Fibroblast of pulmonary artery (primary cell): ENCODE results near the gene SIK1.
"Not testable (repeated sequence)": the region's sequence is repeated elsewhere in the genome, so short reads cannot be mapped to it uniquely, and the experiment has no call there.

Experiments
- DNase-seq: peaks from one replicate; pipeline ENCODE4 v3.0.0-alpha.2; 2010; ENCODE audit warnings: low read depth
- H3K4me3 ChIP-seq: replicated peaks from 2 replicates; pipeline ENCODE4 v1.5.1; 2011; ENCODE audit warnings: low read depth, mild to moderate bottlenecking, control low read depth, low read length, moderate library complexity

Gene SIK1

GRCh38 chr21:43446277-43446932, 19.5 kb upstream of the SIK1 start:
- DNase-seq, H3K4me3 ChIP-seq: not testable (repeated sequence)

- not testable (repeated sequence) for H3K4me3 ChIP-seq, DNase-seq
Measured at GRCh38 chr21:43444524-43444923, 17.6 kb upstream of the SIK1 start.

- not testable (repeated sequence) for DNase-seq, H3K4me3 ChIP-seq
Measured at GRCh38 chr21:43442571-43442970, 15.6 kb upstream of the SIK1 start.

DNA sequence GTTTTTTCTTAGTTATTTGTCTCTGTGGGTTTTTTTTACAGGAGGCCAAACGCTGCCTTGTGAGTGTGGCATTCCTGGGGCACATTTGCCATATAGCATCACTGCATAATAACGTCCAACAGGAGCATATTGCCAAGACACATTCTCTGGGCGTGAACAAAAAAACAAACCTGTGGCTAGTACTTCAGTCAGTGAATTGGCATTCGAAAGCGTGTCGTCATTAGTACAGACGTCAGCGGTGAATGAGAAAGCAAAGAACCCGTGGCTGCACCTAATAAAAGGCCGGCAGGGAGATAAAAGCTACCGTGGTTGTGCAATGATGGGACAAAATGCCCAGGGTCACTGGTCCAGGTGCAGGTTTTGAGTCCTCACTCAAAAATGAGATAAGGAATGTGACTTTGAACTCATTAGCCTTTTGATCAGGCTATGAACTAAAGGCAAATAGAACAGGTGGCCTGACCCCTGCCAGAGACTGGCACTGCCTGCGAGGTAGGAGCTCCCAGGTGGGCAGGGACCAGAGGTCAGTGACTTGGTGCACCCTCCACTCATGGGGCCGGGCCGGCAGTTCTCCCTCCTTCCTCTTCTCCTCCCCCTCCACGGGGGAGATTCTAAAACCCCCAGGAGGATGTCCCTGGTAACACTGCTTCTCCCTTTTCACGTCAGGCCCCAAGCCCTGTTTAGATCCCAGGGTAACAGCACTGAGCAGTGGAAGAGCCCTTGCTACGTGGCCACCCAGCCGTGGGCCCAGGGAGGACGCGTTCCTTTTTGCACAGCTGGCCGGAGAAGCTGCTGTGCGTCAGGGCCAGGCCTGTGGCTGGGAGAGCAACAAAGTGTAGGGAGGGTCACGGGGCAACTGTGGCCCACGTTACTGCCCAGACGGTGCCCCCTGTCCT, 14.2 kb upstream of the SIK1 start:
- H3K4me3 ChIP-seq, DNase-seq: not testable (repeated sequence)

- DNase-seq, H3K4me3 ChIP-seq: not testable (repeated sequence)
Measured at GRCh38 chr21:43439316-43440075, 12.6 kb upstream of the SIK1 start.

DNA sequence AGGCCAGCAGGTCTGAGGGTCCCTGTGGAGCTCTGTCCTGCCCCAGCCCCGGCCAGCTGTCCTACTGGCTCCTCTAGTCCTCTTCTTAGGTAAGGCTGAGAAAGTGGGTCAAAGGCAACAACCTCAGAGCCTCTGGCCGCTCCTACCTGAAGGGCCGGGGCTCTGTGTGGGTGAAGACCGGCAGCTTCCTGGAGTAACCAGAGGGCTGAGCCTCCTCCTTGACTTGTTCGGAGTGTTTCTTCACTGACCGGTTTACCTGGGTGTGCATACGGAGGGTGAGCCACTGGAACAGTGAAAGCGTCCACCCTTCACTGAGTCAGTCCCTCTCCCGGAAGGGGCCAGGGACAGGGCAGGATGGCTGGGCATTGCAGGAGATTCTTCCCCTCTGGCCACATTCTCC, 9.3 kb upstream of the SIK1 start:
- H3K4me3 ChIP-seq, DNase-seq: not testable (repeated sequence)

GRCh38 chr21:43433340-43434136, 6.6 kb upstream of the SIK1 start:
- H3K4me3 ChIP-seq, DNase-seq: not testable (repeated sequence)

DNA sequence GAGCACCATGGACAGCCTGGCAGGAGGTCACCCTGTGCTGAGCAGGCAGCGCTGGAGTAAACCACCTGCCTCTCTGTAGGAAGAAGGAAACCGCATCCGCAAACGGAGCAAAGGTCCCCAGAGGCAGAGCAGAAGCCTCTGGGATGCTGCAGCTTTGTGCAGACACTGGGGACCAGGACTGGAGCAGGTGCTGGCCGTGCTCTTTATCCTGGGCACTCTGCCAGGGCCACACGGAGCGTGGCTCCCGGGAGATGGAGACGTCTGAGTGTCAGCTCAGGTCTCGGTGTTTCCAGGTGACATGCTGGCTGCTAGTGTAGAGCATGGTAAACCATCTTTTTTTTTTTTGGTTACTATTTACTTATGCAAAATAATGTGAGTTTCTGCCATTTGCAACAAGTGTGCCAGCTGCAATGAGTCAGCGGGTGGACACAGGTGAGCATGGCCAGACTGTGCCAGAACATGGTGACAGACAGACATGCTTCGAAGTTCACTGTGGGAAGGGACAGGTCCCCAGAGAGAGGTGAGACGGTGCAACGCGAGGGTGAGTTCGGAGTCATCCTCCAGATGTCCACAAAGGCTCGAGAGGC, 4.0 kb upstream of the SIK1 start:
- DNase-seq, H3K4me3 ChIP-seq: not testable (repeated sequence)

DNA sequence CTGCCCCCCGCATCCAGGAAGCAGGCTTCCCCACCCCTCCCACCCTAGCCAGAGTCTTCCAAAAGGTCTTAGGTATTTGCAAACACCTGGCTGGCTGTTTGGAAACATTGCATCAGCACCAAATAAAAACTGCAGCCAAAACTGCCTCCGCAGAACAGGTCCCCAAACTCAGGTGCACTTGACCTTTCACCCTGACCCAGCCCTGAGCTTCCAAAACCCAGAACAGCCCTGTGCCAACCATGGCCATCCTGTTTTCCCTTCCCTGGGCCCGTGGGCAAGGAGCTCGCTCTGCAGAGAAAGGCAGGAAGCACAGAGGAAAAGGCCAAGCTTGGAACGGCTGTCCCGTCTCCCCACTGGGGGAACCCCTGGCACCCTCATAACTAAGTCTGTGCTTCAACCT, 2.0 kb upstream of the SIK1 start:
- DNase-seq, H3K4me3 ChIP-seq: not testable (repeated sequence)

- H3K4me3 ChIP-seq, DNase-seq: not testable (repeated sequence)
Measured at GRCh38 chr21:43427242-43427559, 270 bp upstream of the SIK1 start.

DNA sequence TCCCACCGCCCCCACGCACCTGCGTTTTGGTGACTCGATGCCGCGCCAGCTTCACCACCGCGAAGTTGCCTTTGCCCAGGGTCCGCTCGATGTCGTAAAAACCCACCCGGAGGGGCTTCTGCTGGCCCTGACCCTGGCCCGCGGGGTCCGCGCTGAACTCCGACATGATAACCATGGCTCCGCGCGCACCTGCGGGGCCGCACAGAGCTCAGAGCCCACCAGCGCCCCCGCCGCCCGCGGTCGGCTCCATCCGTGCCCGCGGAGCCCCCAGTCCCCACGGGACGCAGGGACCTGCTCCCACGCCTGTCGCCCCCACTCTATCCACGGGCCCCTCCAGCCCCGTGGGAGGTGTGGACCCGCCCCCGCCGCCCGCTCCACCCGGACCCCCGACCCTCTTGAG, 927 bp downstream of the SIK1 start:
- not testable (repeated sequence) for DNase-seq, H3K4me3 ChIP-seq

GRCh38 chr21:43419475-43419874, 7.5 kb downstream of the SIK1 start:
- DNase-seq, H3K4me3 ChIP-seq: not testable (repeated sequence)

DNA sequence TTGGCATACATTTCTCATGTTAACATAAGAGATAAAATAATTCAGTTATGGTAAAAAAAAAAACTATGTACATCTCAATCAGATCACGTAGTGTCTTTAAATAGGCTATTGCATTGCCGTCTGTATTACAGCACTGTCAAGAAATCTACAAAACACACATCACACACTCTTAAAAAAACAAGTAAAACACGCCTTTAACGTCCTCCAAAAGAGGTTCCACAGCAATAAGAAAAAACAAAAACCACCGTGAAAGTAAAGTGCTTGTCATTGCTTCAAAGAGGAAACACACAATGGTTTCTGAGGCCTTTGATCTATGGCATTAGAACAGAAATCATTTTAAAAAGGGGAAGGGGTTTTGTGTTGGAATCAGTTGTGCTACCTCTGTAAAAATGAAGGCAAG, 12.4 kb downstream of the SIK1 start:
- not testable (repeated sequence) for DNase-seq, H3K4me3 ChIP-seq

- peak; percentile 3 for DNase-seq
- H3K4me3 ChIP-seq: not testable (repeated sequence)
Measured at GRCh38 chr21:43412020-43412788, 14.7 kb downstream of the SIK1 start.

DNA sequence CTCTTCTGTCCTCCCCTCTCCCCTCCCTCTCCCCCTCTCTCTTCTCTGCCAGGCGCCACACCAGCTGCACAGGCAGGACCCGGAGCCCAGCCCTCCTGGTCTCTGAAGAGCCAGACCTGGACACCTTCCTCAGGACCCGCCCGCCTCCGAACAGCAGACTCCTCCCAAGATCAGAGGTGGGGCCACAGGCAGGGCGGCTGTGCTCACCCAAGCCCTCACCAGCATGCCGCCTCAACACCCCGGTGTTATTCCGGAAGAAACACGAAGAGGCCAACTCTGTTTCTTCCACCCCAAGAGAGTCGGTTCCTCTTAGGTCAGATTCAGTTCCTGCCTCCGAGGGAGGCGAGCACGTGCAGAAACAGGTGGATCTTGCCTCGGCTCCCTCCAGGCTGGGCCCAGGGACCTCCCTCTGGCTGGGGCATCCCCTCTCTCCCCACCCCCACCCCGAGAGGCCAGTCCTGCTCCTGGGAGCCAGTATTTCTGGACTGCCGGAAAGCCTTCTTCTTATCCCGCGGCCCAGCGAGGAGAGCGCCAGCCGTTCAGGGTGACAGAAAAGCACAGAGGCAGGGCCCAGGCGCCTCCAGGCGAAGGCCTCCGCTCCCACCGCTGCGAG, 16.4 kb downstream of the SIK1 start:
- not testable (repeated sequence) for DNase-seq, H3K4me3 ChIP-seq

DNA sequence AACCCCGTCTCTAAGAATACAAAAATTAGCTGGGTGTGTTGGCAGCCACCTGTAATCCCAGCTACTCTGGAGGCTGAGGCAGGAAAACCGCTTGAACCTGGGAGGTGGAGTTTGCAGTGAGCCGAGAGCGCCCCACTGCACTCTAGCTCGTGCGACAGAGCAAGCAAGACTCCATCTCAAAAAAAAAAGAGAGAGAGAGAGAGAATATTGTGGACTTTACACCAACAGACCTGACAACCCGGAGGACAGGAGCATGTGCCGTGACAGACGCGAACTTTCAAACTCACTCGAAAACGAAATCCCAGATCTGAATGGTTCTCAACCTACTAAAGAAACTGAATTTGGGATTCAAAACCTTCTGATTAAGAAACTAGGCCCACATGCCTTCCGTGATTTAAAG, 19.8 kb downstream of the SIK1 start:
- DNase-seq, H3K4me3 ChIP-seq: not testable (repeated sequence)

DNA sequence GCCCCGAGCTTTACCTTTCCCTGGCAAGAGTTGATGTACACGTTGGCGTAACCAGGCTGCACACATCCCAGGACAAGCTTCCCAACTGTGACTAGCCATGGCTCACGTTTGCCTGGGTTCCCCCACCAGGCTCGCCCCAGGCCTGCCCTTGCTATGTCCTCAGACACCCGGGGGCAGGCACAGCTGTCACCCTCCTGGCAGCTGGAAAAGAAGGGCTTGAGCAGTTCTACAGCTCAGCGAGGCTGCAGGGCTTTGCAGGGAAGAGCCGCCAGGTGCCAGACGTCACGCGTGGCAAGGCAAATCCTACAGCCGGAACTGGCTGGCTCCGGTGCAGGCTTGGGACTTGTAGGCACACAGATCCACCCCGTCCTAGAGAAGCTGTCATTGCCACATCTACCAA, 22.5 kb downstream of the SIK1 start:
- not testable (repeated sequence) for H3K4me3 ChIP-seq, DNase-seq
